HG03342 (cell line): Measurements from ENCODE around the gene IL17B.

ENCODE experiments used
- ATAC-seq: cut with Tn5 transposase; IDR thresholded peaks from one replicate; pipeline ENCODE4 v1.9.1; 2021; ENCODE audit warnings: mild to moderate bottlenecking, moderate library complexity; ENCODE audit not compliant: unreplicated experiment

Gene IL17B

GRCh38 chr5:149380466-149381121 lies 1.5 kb upstream of the IL17B start:
- no peak for ATAC-seq

- ATAC-seq: no peak
Observed at GRCh38 chr5:149379818-149380374, 804 bp upstream of the IL17B start.

DNA sequence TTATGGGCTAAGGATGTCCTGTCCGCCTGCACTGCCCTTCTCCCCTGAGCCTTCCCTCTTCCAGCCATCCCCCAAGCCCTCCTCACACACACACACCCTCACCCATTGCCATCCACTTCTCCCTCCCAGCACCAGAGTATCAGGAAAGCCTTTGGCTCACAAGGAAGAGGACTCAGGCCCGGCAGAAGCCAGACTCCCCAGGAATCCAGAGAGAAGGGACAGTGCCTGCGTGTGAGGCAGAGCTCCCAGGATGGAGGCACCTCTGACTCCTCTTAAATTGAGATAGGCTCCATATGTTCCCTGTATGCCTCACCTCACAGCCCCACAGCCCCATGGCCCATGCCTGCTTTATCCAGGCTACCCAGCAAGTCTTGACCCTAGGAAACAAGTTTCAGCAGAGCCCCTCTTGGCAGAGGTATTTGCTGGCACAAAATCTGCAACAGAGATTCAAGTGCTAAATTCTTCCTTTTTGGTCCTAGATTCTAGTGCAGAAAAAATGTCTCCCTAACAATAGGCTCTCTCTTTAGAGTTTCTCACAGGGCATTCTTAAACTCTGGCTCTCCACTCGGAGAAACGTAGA lies 761 bp downstream of the IL17B start:
- ATAC-seq: no peak

DNA sequence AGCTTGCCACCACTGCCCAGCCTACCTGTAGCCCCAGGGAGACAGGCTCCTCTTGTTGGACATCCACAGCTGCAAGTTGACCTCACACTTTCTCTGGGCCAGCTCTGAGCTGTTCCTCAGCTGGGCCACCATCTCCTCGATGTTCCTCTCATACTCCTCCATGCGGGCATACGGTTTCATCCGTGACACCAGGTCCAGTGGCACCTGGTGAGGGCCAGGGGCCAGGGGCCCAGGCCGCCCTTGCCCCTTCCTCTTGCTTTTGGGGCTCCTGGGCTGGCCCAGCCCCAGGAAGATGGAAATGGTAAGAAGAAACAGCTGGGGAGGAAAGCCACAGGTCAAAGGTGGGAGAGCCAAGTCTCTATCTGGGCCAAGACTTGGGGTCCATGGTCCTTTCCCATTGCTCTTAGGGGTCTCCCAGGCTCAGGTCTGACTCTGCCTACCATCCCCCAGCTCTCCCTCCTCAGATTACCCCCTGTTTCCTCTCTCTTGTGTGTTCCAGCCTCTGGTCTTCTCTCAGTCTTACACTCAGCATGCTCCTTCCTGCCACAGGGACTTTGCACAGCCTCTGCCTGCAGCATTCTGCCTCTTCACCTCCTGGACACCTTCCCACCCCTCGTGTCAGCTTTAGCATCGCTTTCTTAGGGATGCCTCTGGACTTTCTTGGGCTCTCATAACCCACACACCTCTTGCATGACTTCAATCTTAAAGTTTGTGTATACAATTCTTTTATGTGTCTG lies 2.2 kb downstream of the IL17B start:
- ATAC-seq: no peak

DNA sequence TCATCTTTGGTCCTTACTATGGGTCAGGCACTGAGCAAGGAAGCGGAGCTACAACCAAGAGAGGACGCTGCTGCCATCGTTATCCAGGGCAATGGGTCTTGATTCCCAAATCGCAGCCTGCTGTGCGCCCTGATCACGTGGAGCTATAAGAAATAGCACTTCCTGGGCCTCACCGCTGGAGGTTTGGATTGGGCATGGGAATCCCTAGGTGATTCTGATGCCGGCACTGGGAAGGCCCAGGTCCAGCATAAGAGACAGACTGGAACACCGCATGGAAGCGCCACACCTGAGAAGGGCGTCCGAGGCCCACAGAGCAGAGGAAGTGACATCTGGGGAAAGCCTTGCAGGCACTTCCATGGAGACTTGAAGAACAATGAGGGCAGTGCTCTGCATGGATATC lies 3.0 kb downstream of the IL17B start:
- no peak for ATAC-seq

DNA sequence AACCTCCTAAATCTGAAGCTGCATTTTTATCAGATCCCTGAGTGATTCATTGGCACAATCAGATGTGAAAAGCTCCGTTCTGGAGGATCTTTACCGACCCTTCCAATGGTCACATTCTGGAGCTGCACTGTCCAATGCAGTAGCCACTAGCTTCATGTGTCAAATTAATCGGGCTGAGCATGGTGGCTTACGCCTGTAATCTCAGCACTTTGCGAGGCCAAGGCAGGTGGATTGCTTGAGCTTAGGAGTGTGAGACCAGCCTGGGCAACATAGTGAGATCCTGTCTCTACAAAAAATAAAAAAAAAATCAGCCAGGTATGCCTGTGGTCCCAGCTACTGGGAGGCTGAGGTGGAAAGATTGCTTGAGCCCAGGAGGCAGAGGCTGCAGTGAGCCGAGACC lies 3.7 kb downstream of the IL17B start:
- no peak for ATAC-seq

GRCh38 chr5:149374801-149375200 lies 4.3 kb downstream of the IL17B start:
- no peak for ATAC-seq

DNA sequence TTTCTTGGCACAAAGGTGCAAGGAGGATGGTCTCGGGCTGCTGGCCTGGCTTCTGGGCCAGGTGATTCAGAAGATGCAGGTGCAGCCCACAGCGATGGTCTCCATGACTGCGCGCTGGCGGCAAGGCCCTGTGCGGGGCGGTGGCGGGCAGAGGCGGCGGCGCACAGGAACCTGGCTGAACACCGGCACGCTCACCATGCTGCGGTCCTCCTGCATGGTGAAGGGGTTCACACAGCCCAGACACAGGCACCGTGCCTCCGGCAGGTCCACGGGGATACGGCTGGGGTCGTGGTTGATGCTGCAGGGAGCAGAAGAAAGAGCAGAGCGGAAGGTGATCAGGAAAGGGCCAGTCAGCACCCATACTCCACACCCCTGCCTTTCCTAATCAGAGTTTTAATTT lies 4.8 kb downstream of the IL17B start:
- no peak for ATAC-seq

DNA sequence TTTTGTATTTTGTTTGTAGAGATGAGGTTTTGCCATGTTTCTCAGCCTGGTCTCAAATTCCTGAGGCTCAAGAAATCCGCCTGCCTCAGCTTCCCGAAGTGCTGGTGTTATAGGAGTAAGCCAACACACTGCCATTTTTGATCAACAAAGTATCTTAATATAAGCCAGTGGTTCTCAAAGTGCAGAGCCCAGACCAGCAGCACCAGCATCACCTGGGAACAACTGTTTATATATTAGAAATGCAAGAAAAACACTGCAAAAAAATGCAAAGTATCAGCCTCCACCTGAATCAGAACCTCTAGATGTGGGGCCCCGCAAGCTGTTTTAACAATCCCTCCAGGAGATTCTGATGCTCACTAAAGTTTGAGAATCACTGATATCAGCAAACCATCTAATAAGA lies 6.2 kb downstream of the IL17B start:
- no peak for ATAC-seq

GRCh38 chr5:149372076-149372795 lies 6.9 kb downstream of the IL17B start:
- no peak for ATAC-seq

GRCh38 chr5:149371296-149371962 lies 7.7 kb downstream of the IL17B start:
- ATAC-seq: peak; percentile 90

GRCh38 chr5:149370878-149371277 lies 8.2 kb downstream of the IL17B start:
- no peak for ATAC-seq

DNA sequence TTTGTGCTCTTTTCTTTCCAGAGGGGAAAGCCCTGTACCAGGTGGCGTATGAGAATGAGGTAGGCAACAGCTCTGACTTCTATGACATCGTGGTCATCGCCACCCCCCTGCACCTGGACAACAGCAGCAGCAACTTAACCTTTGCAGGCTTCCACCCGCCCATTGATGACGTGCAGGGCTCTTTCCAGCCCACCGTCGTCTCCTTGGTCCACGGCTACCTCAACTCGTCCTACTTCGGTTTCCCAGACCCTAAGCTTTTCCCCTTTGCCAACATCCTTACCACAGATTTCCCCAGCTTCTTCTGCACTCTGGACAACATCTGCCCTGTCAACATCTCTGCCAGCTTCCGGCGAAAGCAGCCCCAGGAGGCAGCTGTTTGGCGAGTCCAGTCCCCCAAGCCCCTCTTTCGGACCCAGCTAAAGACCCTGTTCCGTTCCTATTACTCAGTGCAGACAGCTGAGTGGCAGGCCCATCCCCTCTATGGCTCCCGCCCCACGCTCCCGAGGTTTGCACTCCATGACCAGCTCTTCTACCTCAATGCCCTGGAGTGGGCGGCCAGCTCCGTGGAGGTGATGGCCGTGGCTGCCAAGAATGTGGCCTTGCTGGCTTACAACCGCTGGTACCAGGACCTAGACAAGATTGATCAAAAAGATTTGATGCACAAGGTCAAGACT lies 11.0 kb downstream of the IL17B start:
- no peak for ATAC-seq

- ATAC-seq: peak; percentile 61
Observed at GRCh38 chr5:149367249-149367971, 11.7 kb downstream of the IL17B start.

GRCh38 chr5:149366169-149366729 lies 12.8 kb downstream of the IL17B start:
- ATAC-seq: no peak

- no peak for ATAC-seq
Observed at GRCh38 chr5:149365418-149365817, 13.7 kb downstream of the IL17B start.

- no peak for ATAC-seq
Observed at GRCh38 chr5:149364719-149365118, 14.4 kb downstream of the IL17B start.

DNA sequence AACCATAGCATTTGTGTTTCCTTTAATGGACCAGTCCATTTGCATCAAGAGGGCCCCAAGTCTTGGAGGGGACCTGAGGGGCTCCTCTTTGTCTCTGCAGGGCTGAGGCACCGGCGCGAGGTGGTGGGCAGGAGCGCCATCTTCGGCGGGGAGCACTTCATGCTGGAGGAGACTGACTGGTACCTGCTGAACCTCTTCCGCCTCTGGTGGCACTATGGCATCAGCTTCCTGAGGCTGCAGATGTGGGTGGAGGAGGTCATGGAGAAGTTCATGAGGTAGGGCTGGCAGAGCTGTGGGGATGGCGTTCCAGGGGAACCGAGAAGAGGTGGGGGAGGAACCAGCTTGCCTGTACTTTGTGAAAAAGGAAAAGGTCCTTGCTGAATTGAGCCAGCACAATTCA lies 15.2 kb downstream of the IL17B start:
- ATAC-seq: no peak

DNA sequence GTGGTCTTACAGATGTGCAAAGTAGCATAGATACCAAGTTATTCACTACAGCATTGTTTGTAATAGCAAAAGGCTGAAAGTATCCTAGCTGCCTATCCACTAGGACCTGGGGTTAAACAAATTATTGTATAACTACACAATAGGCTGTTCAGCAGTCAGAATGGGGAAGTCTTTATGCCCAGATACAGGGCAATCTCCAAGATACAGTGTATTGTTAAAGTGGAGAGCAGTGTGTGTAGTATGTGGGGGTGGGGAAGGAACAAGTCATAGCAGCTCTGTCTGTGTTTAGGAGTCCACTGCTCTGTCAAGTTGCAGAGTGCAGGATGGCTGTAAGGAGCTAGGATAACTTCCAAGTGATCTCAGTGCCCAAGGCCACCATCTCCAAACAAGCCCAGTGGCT lies 15.7 kb downstream of the IL17B start:
- no peak for ATAC-seq
